ENCODE measurements around the gene TMCO4.
"Not testable (repeated sequence)": the region's sequence is repeated elsewhere in the genome, so short reads cannot be mapped to it uniquely, and the experiment has no call there.

The TMCO4 gene

GRCh38 chr1:19799230-19800075, at the start of gene TMCO4:
Gene TMCO4 (minus strand): TSS chr1:19799916. CDS start chr1:19780758, 19,158 bp downstream.
- DNase-seq, result no peak

- not testable (repeated sequence) for DNase-seq
Observed at GRCh38 chr1:19849307-19849706, 49.6 kb upstream of the TMCO4 start.

GRCh38 chr1:19847334-19847733, 47.6 kb upstream of the TMCO4 start:
- DNase-seq, result not testable (repeated sequence)

DNA sequence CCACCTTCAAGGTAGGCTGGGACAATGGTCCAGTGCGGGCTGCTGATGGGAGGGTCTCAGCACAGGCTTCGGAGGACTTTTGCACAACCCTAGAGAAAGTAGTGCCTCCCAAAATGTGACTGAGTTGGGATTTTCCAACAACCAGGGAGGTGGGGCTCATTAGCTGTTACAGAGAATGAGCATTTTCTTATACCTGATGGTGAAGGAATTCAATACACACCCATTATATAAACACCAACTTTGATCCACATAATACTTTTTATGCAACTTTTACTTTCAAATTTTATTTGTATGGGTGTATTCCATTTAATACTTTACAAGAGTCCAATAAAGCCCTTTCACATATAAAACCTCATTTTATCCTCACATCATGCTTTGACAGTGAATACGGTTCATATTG, 46.6 kb upstream of the TMCO4 start:
- no peak for DNase-seq

DNA sequence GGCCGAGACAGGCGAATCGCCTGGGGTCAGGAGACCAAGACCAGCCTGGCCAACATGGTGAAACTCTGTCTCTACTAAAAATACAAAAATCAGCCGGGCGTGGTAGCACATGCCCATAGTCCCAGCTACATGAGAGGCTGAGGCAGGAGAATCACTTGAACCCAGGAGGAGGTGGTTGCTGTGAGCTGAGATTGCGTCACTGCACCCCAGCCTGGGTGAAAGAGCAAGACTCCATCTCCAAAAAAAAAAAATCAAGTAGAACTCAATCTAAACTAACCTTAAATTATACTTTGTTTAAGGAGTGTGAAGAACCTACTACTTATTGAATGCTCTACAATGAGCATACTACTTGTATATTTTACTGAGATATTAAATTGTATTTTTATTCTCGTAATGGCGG, 45.8 kb upstream of the TMCO4 start:
- DNase-seq, result no peak

GRCh38 chr1:19844731-19845495, 45.2 kb upstream of the TMCO4 start:
- no peak for DNase-seq

- no peak for DNase-seq
Observed at GRCh38 chr1:19840228-19840627, 40.5 kb upstream of the TMCO4 start.

GRCh38 chr1:19837866-19838265, 38.1 kb upstream of the TMCO4 start:
- no peak for DNase-seq

DNA sequence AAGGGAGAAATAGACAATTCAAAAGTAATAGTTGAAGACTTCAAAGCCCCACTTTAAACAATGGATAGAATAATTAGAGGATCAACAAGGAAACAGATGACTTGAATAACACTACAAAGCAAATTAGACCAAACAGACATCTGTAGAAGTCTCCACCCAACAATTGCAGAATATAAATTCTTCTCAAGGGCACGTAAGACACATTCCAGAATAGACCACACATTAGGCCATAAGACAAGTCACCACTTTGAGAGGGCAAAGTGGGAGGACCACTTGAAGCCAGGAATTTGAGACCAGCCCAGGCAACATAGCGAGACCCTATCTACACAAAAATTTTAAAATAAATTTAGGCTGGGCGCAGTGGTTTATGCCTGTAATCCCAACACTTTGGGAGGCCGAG, 35.9 kb upstream of the TMCO4 start:
- no peak for DNase-seq

GRCh38 chr1:19831441-19831840, 31.7 kb upstream of the TMCO4 start:
- no peak for DNase-seq

DNA sequence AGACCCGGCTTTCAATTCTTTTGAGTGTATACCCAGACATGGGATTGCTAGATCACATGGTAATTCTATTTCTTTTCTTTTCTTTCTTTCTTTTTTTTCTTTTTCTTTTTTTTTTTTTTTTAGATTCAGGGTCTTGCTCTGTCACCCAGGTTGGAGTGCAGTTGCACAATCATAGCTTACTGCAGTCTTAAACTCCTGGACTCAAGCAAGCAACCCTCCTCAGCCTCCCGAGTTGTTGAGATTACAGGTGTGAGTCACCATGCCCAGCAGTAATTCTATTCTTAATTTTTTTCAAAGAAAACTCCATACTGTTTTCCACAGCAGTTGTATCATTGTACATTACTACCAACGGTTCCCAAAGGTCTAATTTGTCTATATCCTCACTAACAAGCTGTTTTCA, 28.8 kb upstream of the TMCO4 start:
- no peak for DNase-seq

- DNase-seq, result no peak
Observed at GRCh38 chr1:19825298-19825697, 25.6 kb upstream of the TMCO4 start.

DNA sequence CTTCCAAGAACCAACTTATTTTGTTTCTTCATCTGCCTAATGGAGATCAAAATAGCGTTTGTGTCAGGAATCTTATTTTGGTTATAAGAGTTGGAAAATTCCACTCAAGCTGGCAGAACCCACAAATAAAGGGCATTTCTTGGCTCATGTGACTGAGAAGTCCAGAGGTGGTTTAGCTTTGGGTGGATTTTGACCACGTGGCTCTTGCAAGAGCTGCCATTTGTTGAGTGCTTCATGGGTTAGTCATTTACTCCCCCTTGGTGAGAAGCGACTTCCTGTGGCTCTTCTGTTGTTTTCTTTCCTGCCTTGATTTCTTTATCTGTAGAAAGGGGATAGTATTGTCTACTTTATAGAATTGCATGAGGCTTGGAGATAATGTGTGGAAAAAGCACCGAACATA, 24.8 kb upstream of the TMCO4 start:
- no peak for DNase-seq

- DNase-seq, result no peak
Observed at GRCh38 chr1:19824036-19824435, 24.3 kb upstream of the TMCO4 start.

DNA sequence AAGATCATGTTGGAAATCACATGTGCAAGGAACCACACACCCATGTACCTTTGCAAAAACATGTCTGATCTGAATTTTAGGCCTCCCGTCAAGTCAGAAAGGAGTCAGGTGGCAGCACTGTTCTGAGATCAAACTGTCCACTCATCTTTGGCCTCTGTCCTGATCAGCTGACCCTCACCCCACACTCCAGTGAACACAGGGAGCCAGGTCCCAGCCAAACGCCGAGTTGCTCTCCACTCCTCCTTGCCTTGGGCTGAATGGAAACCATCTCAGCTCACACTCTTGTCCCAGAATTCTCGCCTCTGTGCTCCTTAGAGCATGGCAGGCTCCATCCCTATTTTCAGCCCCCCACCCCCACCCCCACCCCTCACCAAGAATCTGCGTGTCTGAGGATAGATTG, 20.0 kb upstream of the TMCO4 start:
- DNase-seq, result no peak

GRCh38 chr1:19818324-19818723, 18.6 kb upstream of the TMCO4 start:
- no peak for DNase-seq

DNA sequence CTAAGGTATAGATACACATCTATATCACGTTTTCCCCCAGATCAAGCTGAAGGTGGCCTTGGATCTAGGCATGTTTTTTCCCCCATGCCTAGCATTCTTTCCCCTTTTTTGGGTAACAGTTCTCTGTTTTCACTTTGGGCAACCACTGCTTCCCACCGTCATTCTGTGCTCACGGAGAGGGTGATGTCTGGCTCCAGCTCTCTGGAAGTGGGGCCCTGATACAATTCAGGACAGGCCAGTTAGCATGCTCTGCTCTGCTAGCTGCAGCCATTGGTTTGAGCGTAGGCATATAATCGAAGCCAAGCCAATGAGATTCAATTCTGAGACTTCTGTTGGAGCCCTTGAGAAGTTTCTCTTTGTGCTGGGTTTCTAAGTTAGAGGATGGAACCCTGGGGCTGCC, 17.4 kb upstream of the TMCO4 start:
- no peak for DNase-seq

DNA sequence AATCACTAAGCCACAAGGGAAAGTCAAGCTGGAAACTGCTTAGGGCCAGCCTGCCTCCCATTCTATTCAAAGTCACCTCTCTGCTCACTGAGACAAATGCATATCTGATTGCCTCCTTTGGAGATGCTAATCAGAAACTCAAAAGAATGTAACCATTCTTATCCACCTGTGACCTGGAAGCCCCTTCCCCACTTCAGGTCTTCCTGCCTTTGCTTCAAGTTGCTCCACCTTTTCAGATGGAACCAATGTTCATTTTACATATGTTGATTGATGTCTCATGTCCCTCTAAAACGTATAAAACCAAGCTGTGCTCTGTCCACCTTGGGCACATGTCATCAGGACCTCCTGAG, 17.0 kb upstream of the TMCO4 start:
- DNase-seq, result not testable (repeated sequence)

- DNase-seq, result no peak
Observed at GRCh38 chr1:19815801-19816736, 16.4 kb upstream of the TMCO4 start.

DNA sequence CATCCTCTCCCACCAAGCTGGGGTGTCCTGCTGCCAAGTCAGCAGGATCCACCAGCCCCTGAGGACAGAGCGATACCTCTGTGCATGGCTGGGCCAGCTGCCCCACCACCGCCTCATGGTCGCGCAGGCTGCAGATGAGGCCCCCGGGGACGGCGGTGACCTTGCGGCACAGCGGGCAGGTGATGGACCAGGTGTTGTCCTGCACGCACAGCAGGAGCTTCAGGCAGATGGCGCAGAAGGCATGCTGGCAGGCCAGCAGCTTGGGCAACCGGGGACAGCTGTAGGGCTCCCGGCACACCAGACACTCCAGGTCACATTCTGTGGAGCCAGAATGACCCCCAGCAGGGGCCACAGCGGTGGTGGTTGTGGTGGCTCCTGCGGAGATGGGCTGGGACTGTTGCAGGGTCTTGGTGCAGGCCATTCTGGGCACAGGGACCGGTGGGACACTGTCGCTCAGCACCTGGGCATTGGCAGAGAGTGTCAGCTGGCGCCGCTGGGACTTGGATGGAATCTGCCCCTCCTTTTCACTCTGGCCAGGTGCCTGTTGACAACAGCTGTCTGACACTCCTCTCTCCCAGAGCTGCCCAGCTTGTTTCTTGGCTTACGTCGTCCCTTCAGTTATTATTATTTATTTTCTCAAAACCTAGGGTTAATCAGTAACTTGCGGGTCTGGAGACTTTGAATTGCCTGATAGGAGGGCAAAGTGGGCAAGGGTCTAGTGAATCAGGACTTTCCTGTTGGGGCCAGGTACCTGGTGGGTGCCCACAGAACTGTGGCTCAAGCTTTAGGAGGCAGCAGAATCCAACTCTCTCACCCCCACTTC, 15.2 kb upstream of the TMCO4 start, which contains the start of gene RNF186:
Gene RNF186 (minus strand): TSS at position 603 of the 823 bp plus-strand sequence. CDS start 182 bp downstream, at position 421.
- DNase-seq, result no peak

GRCh38 chr1:19814244-19814661, 14.5 kb upstream of the TMCO4 start:
- no peak for DNase-seq

DNA sequence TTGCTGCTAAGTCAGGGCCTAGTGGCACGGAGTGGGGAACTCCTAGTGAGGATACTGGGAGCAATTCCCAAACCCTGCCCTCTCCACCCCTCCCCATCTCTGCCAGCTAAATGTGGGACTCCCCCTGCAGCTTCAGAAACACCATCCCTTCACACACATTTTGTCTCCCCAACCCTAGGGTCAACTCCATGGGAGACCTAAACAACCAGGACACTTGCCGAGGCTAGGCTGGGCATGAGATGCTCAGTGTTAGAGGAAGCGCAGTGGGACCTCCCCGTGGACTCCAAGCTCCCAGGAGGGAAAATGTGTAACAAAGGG, 13.9 kb upstream of the TMCO4 start:
- no peak for DNase-seq

Data from NCI-H446 (cell line).